Brain microvascular endothelial cell (primary cell): Measurements from ENCODE around the gene MGMT.

Experiments used
- DNase-seq: peaks from one replicate; pipeline ENCODE4 v3.0.0-alpha.2; 2020
- H3K27ac ChIP-seq: fragments of 250-450 bp; sonication (Bioruptor Pico); 2 replicates; pipeline ENCODE4 v1.5.1; 2020; ENCODE audit warnings: mild to moderate bottlenecking, moderate library complexity
- H3K27me3 ChIP-seq: fragments of 250-450 bp; sonication (Bioruptor Pico); replicated peaks from 2 replicates; pipeline ENCODE4 v1.5.1; 2020; ENCODE audit warnings: mild to moderate bottlenecking
- H3K36me3 ChIP-seq: fragments of 250-450 bp; sonication (Bioruptor Pico); replicated peaks from 2 replicates; pipeline ENCODE4 v1.5.1; 2020; ENCODE audit warnings: mild to moderate bottlenecking
- H3K4me3 ChIP-seq: 2 replicates; pipeline ENCODE4 v1.5.1; 2011; ENCODE audit warnings: low read depth, mild to moderate bottlenecking, control low read depth, low read length, moderate library complexity
- in situ Hi-C: cut with HindIII; loops from 2 replicates; pipeline ENCODE4 v1.10.0; 2017; ENCODE audit warnings: low sequenced_read_pairs, low pct_ligation_motif_present
- TF ChIP-seq, protein P1 (sequence below): IDR thresholded peaks from 2 replicates; pipeline ENCODE4 v1.5.1; 2011; ENCODE audit warnings: low read depth, mild to moderate bottlenecking, moderate library complexity, low read length, control low read depth, inconsistent platforms; ENCODE audit errors: missing control alignments

Gene MGMT

DNA sequence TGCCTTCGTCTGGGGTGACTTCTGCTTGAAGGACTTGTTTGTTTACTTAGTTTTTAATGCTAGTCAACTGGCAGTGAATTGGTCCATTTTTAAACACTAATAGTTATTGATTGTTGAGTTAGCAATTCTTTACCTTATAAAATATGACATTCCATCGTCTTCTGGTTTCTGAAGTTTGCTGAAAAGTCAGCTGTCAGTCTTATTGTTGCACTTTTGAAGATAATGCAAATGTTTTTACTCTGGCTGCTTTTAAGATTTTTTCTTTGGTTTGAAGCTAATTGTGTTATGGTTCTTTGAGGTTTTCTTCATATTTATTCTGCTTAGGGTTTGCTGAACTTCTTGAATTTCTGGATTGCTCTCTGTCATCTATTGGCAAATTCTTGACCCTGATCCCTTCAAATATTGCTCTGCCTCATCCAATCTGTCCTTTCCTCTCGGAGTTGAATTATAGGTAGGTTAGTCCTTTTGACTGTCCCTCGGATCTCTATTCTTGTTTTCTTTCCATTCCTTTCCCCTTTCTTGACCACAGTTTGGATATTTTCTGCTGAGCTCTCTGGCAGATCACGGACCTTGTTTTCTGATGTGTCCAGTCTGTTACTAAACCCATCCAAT is 24.2 kb downstream of the MGMT start:
- in situ Hi-C loops = no loop called here
- DNase-seq = no peak
- Histone ChIP-seq H3K4me3 (no peak overlapping the region), H3K27ac (no peak overlapping the region), H3K27me3 (no peaks in the 10 kb centered on the region), H3K36me3 (no peaks in the 10 kb centered on the region)
- TF ChIP-seq, protein P1, sequence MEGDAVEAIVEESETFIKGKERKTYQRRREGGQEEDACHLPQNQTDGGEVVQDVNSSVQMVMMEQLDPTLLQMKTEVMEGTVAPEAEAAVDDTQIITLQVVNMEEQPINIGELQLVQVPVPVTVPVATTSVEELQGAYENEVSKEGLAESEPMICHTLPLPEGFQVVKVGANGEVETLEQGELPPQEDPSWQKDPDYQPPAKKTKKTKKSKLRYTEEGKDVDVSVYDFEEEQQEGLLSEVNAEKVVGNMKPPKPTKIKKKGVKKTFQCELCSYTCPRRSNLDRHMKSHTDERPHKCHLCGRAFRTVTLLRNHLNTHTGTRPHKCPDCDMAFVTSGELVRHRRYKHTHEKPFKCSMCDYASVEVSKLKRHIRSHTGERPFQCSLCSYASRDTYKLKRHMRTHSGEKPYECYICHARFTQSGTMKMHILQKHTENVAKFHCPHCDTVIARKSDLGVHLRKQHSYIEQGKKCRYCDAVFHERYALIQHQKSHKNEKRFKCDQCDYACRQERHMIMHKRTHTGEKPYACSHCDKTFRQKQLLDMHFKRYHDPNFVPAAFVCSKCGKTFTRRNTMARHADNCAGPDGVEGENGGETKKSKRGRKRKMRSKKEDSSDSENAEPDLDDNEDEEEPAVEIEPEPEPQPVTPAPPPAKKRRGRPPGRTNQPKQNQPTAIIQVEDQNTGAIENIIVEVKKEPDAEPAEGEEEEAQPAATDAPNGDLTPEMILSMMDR = no peak

DNA sequence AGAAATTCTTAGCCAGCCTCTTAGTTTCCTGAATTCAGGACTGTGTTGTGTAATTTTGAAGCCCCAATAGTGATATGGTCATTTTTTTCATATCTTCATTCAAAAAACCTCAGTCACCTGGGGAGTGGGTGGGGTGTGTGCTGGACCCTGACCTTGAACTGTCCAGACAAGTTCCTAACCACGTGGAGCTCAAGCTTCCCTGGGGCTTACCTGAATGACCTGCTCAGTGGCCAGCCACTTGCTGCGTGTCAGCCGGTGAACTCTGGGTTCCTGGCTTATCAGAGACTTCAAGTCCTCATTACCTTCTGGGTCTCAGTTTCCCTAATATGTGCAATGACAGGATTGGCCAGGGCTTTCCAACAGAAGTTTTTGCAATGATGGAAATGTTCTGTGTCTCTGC is 27.1 kb downstream of the MGMT start:
- no peak for DNase-seq
- Histone ChIP-seq H3K4me3 (no peak overlapping the region), H3K27ac (no peak overlapping the region), H3K27me3 (no peaks in the 10 kb centered on the region), H3K36me3 (no peaks in the 10 kb centered on the region)
- in situ Hi-C loops = no loop called here
- TF ChIP-seq, protein P1 = no peak

DNA sequence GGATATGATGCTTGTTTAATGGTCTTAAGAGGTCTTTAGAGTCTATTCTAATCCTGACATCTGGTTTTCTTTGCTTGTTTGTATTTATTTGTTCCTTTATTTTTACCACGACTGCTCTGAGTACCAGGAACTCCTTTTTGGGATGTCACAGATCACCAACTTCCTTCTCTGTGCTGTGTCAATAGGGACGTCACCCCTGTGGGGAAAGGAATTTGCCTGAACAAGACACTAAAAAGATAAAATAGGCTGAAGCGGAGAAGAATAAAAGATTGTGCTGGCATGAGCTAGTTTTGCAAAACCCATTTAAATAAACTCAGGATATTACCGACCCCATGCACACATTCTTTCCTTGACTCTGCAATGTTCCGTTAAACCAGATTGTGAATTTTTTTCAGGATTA is 27.7 kb downstream of the MGMT start:
- Histone ChIP-seq H3K27ac (no peak overlapping the region), H3K36me3 (no peaks in the 10 kb centered on the region), H3K4me3 (no peak overlapping the region), H3K27me3 (no peaks in the 10 kb centered on the region)
- TF ChIP-seq, protein P1 = no peak
- in situ Hi-C loops = no loop called here
- DNase-seq = no peak

DNA sequence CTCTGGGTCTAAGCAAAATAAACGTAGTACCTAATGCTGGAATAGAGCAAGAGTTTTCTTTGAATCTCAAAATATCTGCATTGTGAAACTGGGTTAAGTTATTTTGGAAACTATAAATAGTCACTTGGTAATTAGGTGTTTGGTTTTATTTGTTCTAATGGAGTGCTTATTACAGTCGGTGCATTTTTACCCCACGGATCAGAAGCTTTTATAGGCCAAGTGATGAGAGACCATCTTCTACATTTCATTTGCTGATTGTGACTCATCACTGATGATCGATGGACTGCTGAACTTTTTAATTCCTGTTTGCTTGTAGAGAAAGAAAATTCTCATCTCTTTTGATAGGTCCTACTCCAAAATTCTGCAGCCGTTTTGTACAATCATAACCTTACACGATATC is 28.2 kb downstream of the MGMT start:
- Histone ChIP-seq H3K4me3 (no peak overlapping the region), H3K36me3 (no peaks in the 10 kb centered on the region), H3K27me3 (no peaks in the 10 kb centered on the region), H3K27ac (no peak overlapping the region)
- TF ChIP-seq, protein P1 = no peak
- in situ Hi-C loops = no loop called here
- no peak for DNase-seq

DNA sequence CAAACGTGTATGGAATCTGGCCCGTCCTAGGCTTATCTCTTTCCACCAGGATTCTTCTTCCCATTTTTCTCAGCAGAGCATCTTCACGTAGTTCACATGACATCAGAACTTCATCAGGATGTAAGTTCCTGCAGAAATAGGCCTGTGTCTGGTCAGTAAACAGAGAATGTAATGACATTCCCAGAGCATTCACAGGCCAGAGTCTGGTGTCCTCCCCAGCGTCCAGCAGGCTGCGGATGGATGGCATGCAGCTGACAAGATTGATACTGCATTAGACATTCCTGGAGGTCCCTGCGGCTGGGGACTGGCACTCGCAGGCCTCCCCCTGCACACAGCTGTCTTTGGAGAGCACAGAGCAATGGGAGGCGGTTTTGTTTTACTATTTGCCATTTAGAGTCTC is 28.7 kb downstream of the MGMT start:
- H3K27ac ChIP-seq = no peak overlapping the region
- H3K4me3 ChIP-seq = no peak overlapping the region
- no peaks in the 10 kb centered on the region for H3K36me3 ChIP-seq
- in situ Hi-C loops = no loop called here
- DNase-seq = no peak
- TF ChIP-seq, protein P1 = no peak
- no peaks in the 10 kb centered on the region for H3K27me3 ChIP-seq

DNA sequence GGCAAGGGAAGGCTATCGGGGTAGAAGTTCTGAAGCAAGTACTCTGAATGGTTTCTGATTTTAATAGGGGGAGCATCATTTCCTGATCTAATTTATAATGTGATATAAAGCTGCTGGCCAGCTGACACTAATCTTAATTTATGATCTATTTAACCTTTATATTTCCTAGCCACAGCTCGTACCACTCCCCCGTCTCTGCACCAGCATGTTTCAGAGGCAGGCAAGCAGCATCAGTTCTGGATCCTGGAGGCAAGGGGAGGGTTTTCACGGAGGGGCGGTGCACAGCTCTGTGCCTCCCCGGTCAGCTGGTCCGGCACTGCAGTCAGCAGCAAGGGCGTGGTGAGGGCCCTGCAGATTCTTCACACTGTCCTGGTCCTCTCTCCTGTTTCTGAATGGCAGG is 30.0 kb downstream of the MGMT start:
- Histone ChIP-seq H3K4me3 (no peak overlapping the region), H3K27ac (no peak overlapping the region), H3K27me3 (no peaks in the 10 kb centered on the region), H3K36me3 (no peaks in the 10 kb centered on the region)
- in situ Hi-C loops = no loop called here
- DNase-seq = no peak
- TF ChIP-seq, protein P1 = no peak
